Endothelial cell of umbilical vein (primary cell): Measurements from ENCODE around the gene LYSMD4. TPM values are rescaled to one million over a fixed set of nuclear protein-coding genes. Genes with fewer than 3 reads are reported as not detected.

Source experiments
- BruUV-seq: library from RNA; stranded (reverse); fragments of 400-500 nt; replicated peaks from 2 replicates; lab custom pipeline; 2021; lab: Mats Ljungman, UMichigan
- CTCF ChIA-PET: fragments of 300-600, 350-600 bp; sonication (Branson Sonifier 250); formaldehyde crosslinking; loops from one replicate; lab custom pipeline; 2021; ENCODE audit warnings: antibody characterized with exemption, inconsistent platforms; lab: Charles Lee
- POLR2A ChIA-PET: fragments of 300-600, 350-600 bp; sonication (Branson Sonifier 250); formaldehyde crosslinking; loops from one replicate; lab custom pipeline; 2021; ENCODE audit warnings: antibody characterized with exemption, inconsistent platforms; lab: Charles Lee
- DNase-seq: peaks from one replicate; pipeline ENCODE4 v3.0.0-alpha.2; 2011; ENCODE audit warnings: low read depth, low spot score
- FAIRE-seq: peaks from 2 replicates; lab custom pipeline; 2011; peaks lifted over from hg19 to GRCh38; lab: Jason Lieb, UNC
- H2AFZ ChIP-seq: 2 replicates; pipeline ENCODE4 v1.6.0; 2012; ENCODE audit warnings: low read depth, low read length, control low read depth, inconsistent platforms
- H3K27ac ChIP-seq: 2 replicates; pipeline ENCODE4 v1.5.1; 2011; ENCODE audit warnings: low read depth, mild to moderate bottlenecking, control low read depth, low read length, moderate library complexity; ENCODE audit not compliant: insufficient read depth
- H3K27me3 ChIP-seq, 2 experiments: 2 replicates each; pipeline versions ENCODE4 v1.6.0 to v1.6.1; 2011; ENCODE audit warnings: low read length in 2 of 2, mixed read lengths in 1 of 2; ENCODE audit not compliant: control insufficient read depth in 2 of 2, insufficient read depth in 2 of 2
- H3K36me3 ChIP-seq, 2 experiments: 2 replicates in 1 of 2; 3 replicates in 1 of 2; pipeline ENCODE4 v1.5.1; 2011; ENCODE audit warnings: low read length in 2 of 2, mild to moderate bottlenecking in 1 of 2, moderate library complexity in 1 of 2; ENCODE audit not compliant: control insufficient read depth in 2 of 2, insufficient read depth in 2 of 2; ENCODE audit errors: extremely low read depth in 1 of 2
- H3K4me1 ChIP-seq: 3 replicates; pipeline ENCODE4 v1.5.1; 2011; ENCODE audit warnings: mild to moderate bottlenecking, low read length; ENCODE audit not compliant: control insufficient read depth, insufficient read depth; ENCODE audit errors: extremely low read depth
- H3K4me2 ChIP-seq: 2 replicates; pipeline ENCODE4 v1.6.1; 2011; ENCODE audit warnings: low read length, control low read depth, mixed read lengths; ENCODE audit not compliant: insufficient read depth
- H3K4me3 ChIP-seq, 3 experiments: fragments of 200-600 bp in 1 of 3; sonication (generic), shearing (Covaris generic) in 1 of 3; replicated peaks in 1 of 3; 2 replicates each; pipeline ENCODE4 v1.5.1; 2011 to 2016; ENCODE audit warnings: control low read depth in 3 of 3, low read length in 3 of 3, mild to moderate bottlenecking in 2 of 3, inconsistent platforms in 1 of 3, low read depth in 1 of 3, moderate library complexity in 1 of 3; ENCODE audit not compliant: insufficient read depth in 1 of 3
- H3K79me2 ChIP-seq: 2 replicates; pipeline ENCODE4 v1.6.0; 2012; ENCODE audit warnings: low read length, inconsistent platforms; ENCODE audit not compliant: control insufficient read depth, insufficient read depth
- H3K9ac ChIP-seq: replicated peaks from 2 replicates; pipeline ENCODE3; 2011; ENCODE audit warnings: low read length, control low read depth; ENCODE audit not compliant: insufficient read depth; ENCODE audit errors: extremely low read depth
- H3K9me1 ChIP-seq: replicated peaks from 3 replicates; pipeline ENCODE4 v1.6.0; 2011; ENCODE audit warnings: mild to moderate bottlenecking, low read length; ENCODE audit not compliant: control insufficient read depth, insufficient read depth; ENCODE audit errors: extremely low read depth
- H3K9me3 ChIP-seq: replicated peaks from 2 replicates; pipeline ENCODE4 v1.5.1; 2012; ENCODE audit warnings: low read length, inconsistent platforms; ENCODE audit not compliant: control insufficient read depth, insufficient read depth
- H4K20me1 ChIP-seq: replicated peaks from 2 replicates; pipeline ENCODE3; 2011; ENCODE audit warnings: mild to moderate bottlenecking, low read length; ENCODE audit not compliant: control insufficient read depth, insufficient read depth; ENCODE audit errors: extremely low read depth
- EZH2 ChIP-seq: IDR thresholded peaks from 2 replicates; pipeline ENCODE4 v1.6.1; 2012; ENCODE audit warnings: borderline replicate concordance, low read depth, mild to moderate bottlenecking, moderate library complexity, low read length, inconsistent platforms; ENCODE audit not compliant: severe bottlenecking
- FOS ChIP-seq: IDR thresholded peaks from 2 replicates; pipeline ENCODE4 v1.6.1; 2011; ENCODE audit warnings: mild to moderate bottlenecking, low read length, moderate library complexity, borderline replicate concordance; ENCODE audit not compliant: insufficient read depth
- JUN ChIP-seq: IDR thresholded peaks from 2 replicates; pipeline ENCODE4 v1.6.1; 2011; ENCODE audit warnings: borderline replicate concordance, low read depth; ENCODE audit not compliant: insufficient read length, insufficient read depth
- MYC ChIP-seq: IDR thresholded peaks from one replicate; pipeline ENCODE4 v1.6.1; 2011; ENCODE audit warnings: mild to moderate bottlenecking, low read depth, low read length
- POLR2A ChIP-seq: IDR thresholded peaks from 2 replicates; pipeline ENCODE4 v1.6.1; 2012; ENCODE audit warnings: low read depth, mild to moderate bottlenecking, control low read depth, low read length
- dilution Hi-C: fragments of 300-500 bp; cut with MboI; formaldehyde crosslinking; loops from one replicate; pipeline ENCODE4 v1.15.0; 2019; ENCODE audit warnings: low sequenced_read_pairs; ENCODE audit not compliant: extremely low pct_ligation_motif_present
- intact Hi-C: fragments of 100-400 bp; cut with micrococcal nuclease; formaldehyde crosslinking; loops from one replicate; pipeline ENCODE4 v1.10.0; 2022
- polyA plus RNA-seq, 4 experiments: library from polyadenylated mRNA; depleted of rRNA in 3 of 4; stranded (reverse) in 3 of 4; unstranded in 1 of 4; fragments of >200 nt; gene quantifications; 2 replicates each; pipeline versions ENCODE4 v1.2.1 to v1.2.3, GENCODE V29; 2011 to 2012; ENCODE audit warnings: missing spikeins in 1 of 4
- total RNA-seq: library from RNA; stranded (reverse); gene quantifications from 2 replicates; pipeline ENCODE4 v1.2.3, GENCODE V29; 2021
- TF ChIP-seq, protein P1 (sequence below), 2 donors: IDR thresholded peaks; 1 replicate in 1 of 2; 2 replicates in 1 of 2; pipeline ENCODE4 v1.5.1; 2011; ENCODE audit warnings: low read length in 2 of 2, mild to moderate bottlenecking in 2 of 2, moderate library complexity in 2 of 2, control low read depth in 1 of 2, inconsistent platforms in 1 of 2, low read depth in 1 of 2; ENCODE audit not compliant: insufficient read depth in 1 of 2; ENCODE audit errors: extremely low read depth in 1 of 2
- TF ChIP-seq, protein P2 (sequence below): IDR thresholded peaks from 2 replicates; pipeline ENCODE4 v1.6.1; 2011; ENCODE audit not compliant: insufficient read depth, insufficient read length

The LYSMD4 gene
- total and polyA plus RNA-seq, 2 donors (not counting 3 experiments of a cell fraction or from before 2014, with no cell fraction given) = 7.0 to 7.1 TPM

DNA sequence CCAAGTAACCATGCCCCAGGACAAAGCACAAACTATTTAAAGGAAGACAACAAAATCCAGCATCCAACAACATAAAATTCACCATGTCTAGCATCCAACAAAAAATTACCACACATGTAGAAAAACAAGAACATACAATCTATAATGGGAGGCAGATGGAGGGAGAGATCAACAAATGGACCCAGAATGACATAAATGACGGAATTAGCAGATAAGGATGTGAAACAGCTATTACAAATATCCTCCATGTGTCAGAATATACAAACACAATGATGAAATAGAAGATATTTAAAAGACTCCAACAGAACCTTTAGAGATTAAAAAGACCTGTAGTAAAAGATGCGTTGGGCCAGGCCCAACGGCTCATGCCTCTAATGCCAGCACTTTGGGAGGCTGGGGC lies 10.8 kb downstream of the LYSMD4 start:
- Histone ChIP-seq H3K9ac (no peak overlapping the region), H3K4me1 (no peaks in the 10 kb centered on the region), H3K4me2 (no peak overlapping the region), H4K20me1 (no peaks in the 10 kb centered on the region), H3K27me3 (no peaks in the 10 kb centered on the region), H3K9me1 (no peaks in the 10 kb centered on the region), H3K4me3 (no peak overlapping the region), H3K9me3 (no peaks in the 10 kb centered on the region), H2AFZ (no peak overlapping the region), H3K36me3 (no peaks in the 10 kb centered on the region), H3K79me2 (no peaks in the 10 kb centered on the region), H3K27ac (no peak overlapping the region)
- dilution Hi-C loops (loop anchor here (25.0 kb wide), 1 partner anchor 435 kb away; no protein-coding TSS in a partner anchor), intact Hi-C loops (no loop called here)
- FAIRE-seq (no peak), DNase-seq (no peak)
- TF ChIP-seq, protein P1, sequence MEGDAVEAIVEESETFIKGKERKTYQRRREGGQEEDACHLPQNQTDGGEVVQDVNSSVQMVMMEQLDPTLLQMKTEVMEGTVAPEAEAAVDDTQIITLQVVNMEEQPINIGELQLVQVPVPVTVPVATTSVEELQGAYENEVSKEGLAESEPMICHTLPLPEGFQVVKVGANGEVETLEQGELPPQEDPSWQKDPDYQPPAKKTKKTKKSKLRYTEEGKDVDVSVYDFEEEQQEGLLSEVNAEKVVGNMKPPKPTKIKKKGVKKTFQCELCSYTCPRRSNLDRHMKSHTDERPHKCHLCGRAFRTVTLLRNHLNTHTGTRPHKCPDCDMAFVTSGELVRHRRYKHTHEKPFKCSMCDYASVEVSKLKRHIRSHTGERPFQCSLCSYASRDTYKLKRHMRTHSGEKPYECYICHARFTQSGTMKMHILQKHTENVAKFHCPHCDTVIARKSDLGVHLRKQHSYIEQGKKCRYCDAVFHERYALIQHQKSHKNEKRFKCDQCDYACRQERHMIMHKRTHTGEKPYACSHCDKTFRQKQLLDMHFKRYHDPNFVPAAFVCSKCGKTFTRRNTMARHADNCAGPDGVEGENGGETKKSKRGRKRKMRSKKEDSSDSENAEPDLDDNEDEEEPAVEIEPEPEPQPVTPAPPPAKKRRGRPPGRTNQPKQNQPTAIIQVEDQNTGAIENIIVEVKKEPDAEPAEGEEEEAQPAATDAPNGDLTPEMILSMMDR (IDR thresholded peaks at IDR 0.05; ENCODE audit: extremely low read depth in 1 of 2, insufficient read depth in 1 of 2, low read depth in 1 of 2, low read length in 2 of 2) = no peak
- TF ChIP-seq EZH2 (no peak), POLR2A (no peak), FOS (no peak), JUN (no peak), MYC (no peak)
- TF ChIP-seq, protein P2, sequence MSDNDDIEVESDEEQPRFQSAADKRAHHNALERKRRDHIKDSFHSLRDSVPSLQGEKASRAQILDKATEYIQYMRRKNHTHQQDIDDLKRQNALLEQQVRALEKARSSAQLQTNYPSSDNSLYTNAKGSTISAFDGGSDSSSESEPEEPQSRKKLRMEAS = no peak
- CTCF ChIA-PET = interaction anchor here (1.1 to 1.5 kb wide), 3 partner anchors 18 to 450 kb away, joined by 4 to 7 read pairs (median 5); no protein-coding TSS in a partner anchor
- BruUV-seq = no TSS peak
- POLR2A ChIA-PET = no interaction called here
